SK-N-SH (cell line): ENCODE results near the gene CASZ1.

Experiments used
- FOXJ3 ChIP-seq: sonication (generic); formaldehyde crosslinking; IDR thresholded peaks from 2 replicates; pipeline ENCODE4 v1.5.1; 2020; ENCODE audit warnings: mild to moderate bottlenecking, missing genetic modification reagents
- GABPA ChIP-seq: IDR thresholded peaks from 2 replicates; pipeline ENCODE4 v1.4.0; 2012; ENCODE audit warnings: low read depth, mild to moderate bottlenecking
- JUND ChIP-seq: IDR thresholded peaks from 2 replicates; pipeline ENCODE4 v1.4.0; 2012
- NFIC ChIP-seq: IDR thresholded peaks from 2 replicates; pipeline ENCODE4 v1.4.0; 2012; ENCODE audit warnings: borderline replicate concordance
- PBX3 ChIP-seq: IDR thresholded peaks from 2 replicates; pipeline ENCODE4; 2012
- POLR2AphosphoS5 ChIP-seq: IDR thresholded peaks from 2 replicates; pipeline ENCODE4 v1.6.1; 2012; ENCODE audit warnings: low read depth, low read length
- SIN3A ChIP-seq: IDR thresholded peaks from 2 replicates; pipeline ENCODE4 v1.6.1; 2012; ENCODE audit warnings: low read depth, mild to moderate bottlenecking, low read length, moderate library complexity, borderline replicate concordance
- TCF12 ChIP-seq: IDR thresholded peaks from 2 replicates; pipeline ENCODE4 v1.4.0; 2012
- TF ChIP-seq, protein P1 (sequence below): fragments of 200-600 bp; sonication (generic); IDR thresholded peaks from 2 replicates; pipeline ENCODE4 v1.6.1; 2017; ENCODE audit warnings: antibody characterized with exemption, mild to moderate bottlenecking, moderate library complexity
- TF ChIP-seq, protein P2 (sequence below): fragments of 150-350 bp; IDR thresholded peaks from 2 replicates; pipeline ENCODE4 v1.6.1; 2017; ENCODE audit warnings: antibody characterized with exemption, low read length, low read depth, borderline replicate concordance
- TF ChIP-seq, protein P3 (sequence below): IDR thresholded peaks from 2 replicates; pipeline ENCODE4 v1.4.0; 2012; ENCODE audit warnings: low read depth

DNA sequence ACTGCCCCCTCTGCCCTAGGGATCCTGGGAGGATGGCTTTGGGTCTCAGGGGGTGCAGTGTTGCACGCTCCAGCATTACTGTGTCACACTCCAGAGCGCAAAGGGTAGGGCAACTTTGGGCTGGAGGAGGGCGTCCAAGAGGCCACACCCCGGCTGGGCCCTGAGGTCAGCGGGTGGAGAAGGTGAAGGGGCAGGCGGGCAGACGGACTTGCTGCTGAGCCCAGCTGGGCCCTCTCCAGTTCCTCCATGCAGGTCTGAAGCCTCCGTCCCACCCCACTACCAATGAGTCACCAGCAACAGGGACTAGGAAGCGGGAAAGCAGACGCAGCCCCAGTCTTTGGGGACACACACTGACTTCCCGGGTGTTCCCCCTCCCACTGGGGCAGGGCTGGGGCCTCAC, 116.0 kb downstream of the CASZ1 start:
- TF ChIP-seq NFIC (no peak), POLR2AphosphoS5 (no peak), PBX3 (no peak), FOXJ3 (CRISPR knock-in tag) (no peak), TCF12 (no peak), SIN3A (no peak), GABPA (no peak), JUND (no peak)
- TF ChIP-seq, protein P1, sequence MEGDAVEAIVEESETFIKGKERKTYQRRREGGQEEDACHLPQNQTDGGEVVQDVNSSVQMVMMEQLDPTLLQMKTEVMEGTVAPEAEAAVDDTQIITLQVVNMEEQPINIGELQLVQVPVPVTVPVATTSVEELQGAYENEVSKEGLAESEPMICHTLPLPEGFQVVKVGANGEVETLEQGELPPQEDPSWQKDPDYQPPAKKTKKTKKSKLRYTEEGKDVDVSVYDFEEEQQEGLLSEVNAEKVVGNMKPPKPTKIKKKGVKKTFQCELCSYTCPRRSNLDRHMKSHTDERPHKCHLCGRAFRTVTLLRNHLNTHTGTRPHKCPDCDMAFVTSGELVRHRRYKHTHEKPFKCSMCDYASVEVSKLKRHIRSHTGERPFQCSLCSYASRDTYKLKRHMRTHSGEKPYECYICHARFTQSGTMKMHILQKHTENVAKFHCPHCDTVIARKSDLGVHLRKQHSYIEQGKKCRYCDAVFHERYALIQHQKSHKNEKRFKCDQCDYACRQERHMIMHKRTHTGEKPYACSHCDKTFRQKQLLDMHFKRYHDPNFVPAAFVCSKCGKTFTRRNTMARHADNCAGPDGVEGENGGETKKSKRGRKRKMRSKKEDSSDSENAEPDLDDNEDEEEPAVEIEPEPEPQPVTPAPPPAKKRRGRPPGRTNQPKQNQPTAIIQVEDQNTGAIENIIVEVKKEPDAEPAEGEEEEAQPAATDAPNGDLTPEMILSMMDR, result no peak
- TF ChIP-seq, protein P2, sequence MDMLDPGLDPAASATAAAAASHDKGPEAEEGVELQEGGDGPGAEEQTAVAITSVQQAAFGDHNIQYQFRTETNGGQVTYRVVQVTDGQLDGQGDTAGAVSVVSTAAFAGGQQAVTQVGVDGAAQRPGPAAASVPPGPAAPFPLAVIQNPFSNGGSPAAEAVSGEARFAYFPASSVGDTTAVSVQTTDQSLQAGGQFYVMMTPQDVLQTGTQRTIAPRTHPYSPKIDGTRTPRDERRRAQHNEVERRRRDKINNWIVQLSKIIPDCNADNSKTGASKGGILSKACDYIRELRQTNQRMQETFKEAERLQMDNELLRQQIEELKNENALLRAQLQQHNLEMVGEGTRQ, result no peak
- TF ChIP-seq, protein P3, sequence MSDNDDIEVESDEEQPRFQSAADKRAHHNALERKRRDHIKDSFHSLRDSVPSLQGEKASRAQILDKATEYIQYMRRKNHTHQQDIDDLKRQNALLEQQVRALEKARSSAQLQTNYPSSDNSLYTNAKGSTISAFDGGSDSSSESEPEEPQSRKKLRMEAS, result no peak
